ENCODE results near the gene SERPINC1. TPM values are rescaled to one million over a fixed set of nuclear protein-coding genes. Genes with fewer than 3 reads are reported as not detected.

Gene SERPINC1
- total and polyA plus RNA-seq, 9 of the 15 experiments (the other 6 are each of a cell fraction or from before 2014, with no cell fraction given) = 0.07 to 1.2 (median 0.50) TPM

GRCh38 chr1:173867753-173868265, 49.3 kb downstream of the SERPINC1 start, which contains the start of gene GAS5 (continued):
- TF ChIP-seq GTF3C2 (IDR thresholded peaks at IDR 0.05; ENCODE audit: borderline replicate concordance, extremely low read depth, insufficient read length) (no peak), ZBTB11 (CRISPR knock-in tag; IDR thresholded peaks at IDR 0.05) (no peak), RAD21 (CRISPR knock-in tag; conservative IDR thresholded peaks at IDR 0.05 in 1 of 2, IDR thresholded peaks at IDR 0.05 in 1 of 2) (peak in 1 of 2 experiments; percentile 13; a peak in 1 of 4 replicates), PML (IDR thresholded peaks at IDR 0.05; ENCODE audit: low read length) (peak; percentile 99), ZNF134 (CRISPR knock-in tag; conservative IDR thresholded peaks at IDR 0.05) (no peak), ZNF174 (CRISPR knock-in tag; IDR thresholded peaks at IDR 0.05) (0 out of 2 replicates have a peak, but pooled peaks have one; percentile 56), SMAD1 (IDR thresholded peaks at IDR 0.05; ENCODE audit: low read depth, low read length, partially characterized antibody) (peak; percentile 98), RB1 (IDR thresholded peaks at IDR 0.05; ENCODE audit: low read depth) (peak; percentile 75; the same call in 1 of the 2 replicates), ZBTB49 (CRISPR knock-in tag; IDR thresholded peaks at IDR 0.05; ENCODE audit: borderline replicate concordance) (no peak), ZNF445 (CRISPR knock-in tag; IDR thresholded peaks at IDR 0.05; ENCODE audit: low read depth) (no peak), GMEB1 (CRISPR knock-in tag; IDR thresholded peaks at IDR 0.05) (peak; percentile 93), NR0B1 (IDR thresholded peaks at IDR 0.05; ENCODE audit: partially characterized antibody) (no peak), HDAC3 (IDR thresholded peaks at IDR 0.05; ENCODE audit: borderline replicate concordance, partially characterized antibody) (peak; percentile 55), IFI16 (CRISPR knock-in tag; IDR thresholded peaks at IDR 0.05) (no peak), SMAD2 (IDR thresholded peaks at IDR 0.05; ENCODE audit: low read depth, low read length) (no peak)

Measured in K562 (cell line).